ENCODE data around the gene SLX4.
"Not testable (repeated sequence)": the region's sequence is repeated elsewhere in the genome, so short reads cannot be mapped to it uniquely, and the experiment has no call there.

SLX4 gene

GRCh38 chr16:3608976-3609375 is 2.4 kb downstream of the SLX4 start:
- not testable (repeated sequence) for H3K9ac ChIP-seq (ENCODE audit: low read length); H3K36me3 ChIP-seq (ENCODE audit: control insufficient read depth, low read depth, low read length); H3K4me3 ChIP-seq (ENCODE audit: low read length); H3K9me3 ChIP-seq (ENCODE audit: control insufficient read depth, low read depth, low read length); H3K4me1 ChIP-seq (ENCODE audit: control insufficient read depth, low read depth, low read length); H3K27me3 ChIP-seq (ENCODE audit: control insufficient read depth, insufficient read depth, low read length); H3K27ac ChIP-seq (ENCODE audit: low read length)

DNA sequence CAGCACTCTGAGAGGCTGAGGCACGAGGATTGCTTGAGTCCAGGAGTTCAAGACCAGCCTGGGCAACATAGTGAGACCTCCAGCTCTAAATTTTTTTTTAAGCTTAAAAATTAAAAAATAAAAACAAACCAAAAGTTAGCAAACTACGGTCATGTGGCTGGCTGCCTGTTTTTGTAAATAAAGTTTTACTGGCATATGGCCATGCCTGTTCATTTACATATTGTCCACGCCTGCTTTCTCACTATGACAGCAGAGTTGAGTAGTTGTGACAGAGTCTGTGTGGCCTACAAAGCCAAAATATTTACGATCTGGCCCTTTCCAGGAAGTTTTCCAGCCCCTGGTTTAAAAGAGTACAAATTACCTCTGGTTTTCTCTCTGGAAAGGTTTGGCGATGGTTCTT is 3.3 kb downstream of the SLX4 start:
- Histone ChIP-seq H3K9me3 (ENCODE audit: control insufficient read depth, low read depth, low read length) (no peaks in the 10 kb centered on the region), H3K36me3 (ENCODE audit: control insufficient read depth, low read depth, low read length) (peaks cover 7% of the 10 kb centered on the region), H3K9ac (ENCODE audit: low read length) (no peak overlapping the region), H3K27me3 (ENCODE audit: control insufficient read depth, insufficient read depth, low read length) (no peaks in the 10 kb centered on the region), H3K27ac (ENCODE audit: low read length) (no peak overlapping the region), H3K4me3 (ENCODE audit: low read length) (no peak overlapping the region), H3K4me1 (ENCODE audit: control insufficient read depth, low read depth, low read length) (no peaks in the 10 kb centered on the region)

DNA sequence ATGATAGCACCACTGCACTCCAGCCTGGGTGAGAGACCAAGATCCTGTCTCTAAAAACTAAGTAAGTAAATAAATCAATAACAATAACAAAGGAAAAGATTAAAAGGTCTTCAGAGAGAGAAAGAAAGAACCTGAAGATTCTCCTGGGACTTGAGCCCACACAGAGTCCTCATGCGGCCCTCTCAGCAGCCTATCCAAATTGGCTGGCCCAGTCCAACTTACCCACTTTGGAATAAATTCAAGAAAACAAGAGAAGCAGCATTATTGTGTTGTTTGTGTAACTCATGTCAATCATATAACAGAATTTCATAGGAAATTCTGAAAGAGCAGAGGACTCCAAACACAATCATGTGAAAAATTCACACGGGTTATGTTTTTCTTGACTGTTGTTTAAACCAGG is 3.8 kb downstream of the SLX4 start:
- no peak overlapping the region for H3K9ac ChIP-seq (ENCODE audit: low read length)

DNA sequence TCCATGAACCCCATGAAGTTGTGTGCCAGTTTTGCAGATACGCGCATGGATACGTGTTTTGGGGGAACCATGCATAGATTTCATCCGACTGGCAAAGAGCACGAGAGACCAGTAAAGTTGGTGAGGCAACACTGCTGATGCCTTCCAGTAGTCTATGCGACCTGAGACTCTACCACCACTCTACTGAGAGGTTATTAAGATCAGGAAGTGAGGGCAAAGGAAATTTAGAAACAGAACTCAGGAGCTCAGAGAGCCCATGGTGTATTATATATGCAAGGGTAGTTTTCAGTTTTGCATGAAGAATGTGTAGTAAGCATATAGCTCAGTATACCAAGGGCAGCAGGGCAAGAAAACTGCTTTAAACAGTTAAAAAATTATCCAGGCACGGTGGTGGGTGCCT is 4.2 kb downstream of the SLX4 start:
- no peak overlapping the region for H3K9ac ChIP-seq (ENCODE audit: low read length)
- no peak overlapping the region for H3K27ac ChIP-seq (ENCODE audit: low read length)
- H3K9me3 ChIP-seq (ENCODE audit: control insufficient read depth, low read depth, low read length), result no peaks in the 10 kb centered on the region
- peaks cover 14% of the 10 kb centered on the region for H3K36me3 ChIP-seq (ENCODE audit: control insufficient read depth, low read depth, low read length)
- no peaks in the 10 kb centered on the region for H3K27me3 ChIP-seq (ENCODE audit: control insufficient read depth, insufficient read depth, low read length)
- no peaks in the 10 kb centered on the region for H3K4me1 ChIP-seq (ENCODE audit: control insufficient read depth, low read depth, low read length)
- no peak overlapping the region for H3K4me3 ChIP-seq (ENCODE audit: low read length)

More for the DNA sequence above, 3.8 kb downstream of the SLX4 start:
- Histone ChIP-seq H3K36me3 (ENCODE audit: control insufficient read depth, low read depth, low read length) (peaks cover 10% of the 10 kb centered on the region), H3K27ac (ENCODE audit: low read length) (no peak overlapping the region), H3K4me1 (ENCODE audit: control insufficient read depth, low read depth, low read length) (no peaks in the 10 kb centered on the region), H3K9me3 (ENCODE audit: control insufficient read depth, low read depth, low read length) (no peaks in the 10 kb centered on the region), H3K27me3 (ENCODE audit: control insufficient read depth, insufficient read depth, low read length) (no peaks in the 10 kb centered on the region), H3K4me3 (ENCODE audit: low read length) (no peak overlapping the region)

DNA sequence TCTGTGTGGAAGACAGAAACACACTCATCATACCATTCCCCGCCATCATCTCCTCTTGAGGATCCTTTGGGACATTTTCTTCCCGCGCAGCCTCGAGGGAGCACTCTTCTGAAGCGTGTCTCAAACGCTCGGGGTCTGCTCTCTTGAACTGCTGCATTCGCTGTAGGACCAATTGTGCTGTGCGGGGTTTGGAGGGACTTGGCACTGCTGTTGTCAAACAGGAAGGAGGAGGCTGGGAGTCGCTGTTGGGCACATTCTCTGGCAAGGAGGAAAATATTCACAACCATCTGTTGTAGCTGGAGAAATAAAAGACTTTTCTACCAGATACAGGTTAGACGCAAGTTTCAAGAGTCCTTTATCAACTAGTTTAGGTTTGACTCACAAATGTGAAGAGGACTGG is 5.0 kb downstream of the SLX4 start:
- peaks cover 17% of the 10 kb centered on the region for H3K36me3 ChIP-seq (ENCODE audit: control insufficient read depth, low read depth, low read length)
- H3K9ac ChIP-seq (ENCODE audit: low read length), result no peak overlapping the region
- no peak overlapping the region for H3K4me3 ChIP-seq (ENCODE audit: low read length)
- H3K9me3 ChIP-seq (ENCODE audit: control insufficient read depth, low read depth, low read length), result no peaks in the 10 kb centered on the region
- H3K4me1 ChIP-seq (ENCODE audit: control insufficient read depth, low read depth, low read length), result no peaks in the 10 kb centered on the region
- H3K27ac ChIP-seq (ENCODE audit: low read length), result no peak overlapping the region
- H3K27me3 ChIP-seq (ENCODE audit: control insufficient read depth, insufficient read depth, low read length), result no peaks in the 10 kb centered on the region

GRCh38 chr16:3602320-3602653 is 9.1 kb downstream of the SLX4 start:
- no peaks in the 10 kb centered on the region for H3K27me3 ChIP-seq (ENCODE audit: control insufficient read depth, insufficient read depth, low read length)
- no peak overlapping the region for H3K9ac ChIP-seq (ENCODE audit: low read length)
- H3K4me1 ChIP-seq (ENCODE audit: control insufficient read depth, low read depth, low read length), result no peaks in the 10 kb centered on the region
- H3K9me3 ChIP-seq (ENCODE audit: control insufficient read depth, low read depth, low read length), result peaks cover 8% of the 10 kb centered on the region
- H3K36me3 ChIP-seq (ENCODE audit: control insufficient read depth, low read depth, low read length), result peaks cover 32% of the 10 kb centered on the region
- H3K4me3 ChIP-seq (ENCODE audit: low read length), result no peak overlapping the region
- H3K27ac ChIP-seq (ENCODE audit: low read length), result no peak overlapping the region

- Histone ChIP-seq H3K4me3 (ENCODE audit: low read length) (no peak overlapping the region), H3K27ac (ENCODE audit: low read length) (no peak overlapping the region), H3K27me3 (ENCODE audit: control insufficient read depth, insufficient read depth, low read length) (no peaks in the 10 kb centered on the region), H3K4me1 (ENCODE audit: control insufficient read depth, low read depth, low read length) (no peaks in the 10 kb centered on the region), H3K9ac (ENCODE audit: low read length) (no peak overlapping the region), H3K36me3 (ENCODE audit: control insufficient read depth, low read depth, low read length) (peaks cover 32% of the 10 kb centered on the region), H3K9me3 (ENCODE audit: control insufficient read depth, low read depth, low read length) (peaks cover 8% of the 10 kb centered on the region)
Measured at GRCh38 chr16:3601614-3602319, 9.6 kb downstream of the SLX4 start.

GRCh38 chr16:3599922-3600321 is 11.5 kb downstream of the SLX4 start:
- Histone ChIP-seq H3K4me1 (ENCODE audit: control insufficient read depth, low read depth, low read length) (no peaks in the 10 kb centered on the region), H3K27ac (ENCODE audit: low read length) (no peak overlapping the region), H3K9me3 (ENCODE audit: control insufficient read depth, low read depth, low read length) (peaks cover 8% of the 10 kb centered on the region), H3K9ac (ENCODE audit: low read length) (no peak overlapping the region), H3K36me3 (ENCODE audit: control insufficient read depth, low read depth, low read length) (peaks cover 32% of the 10 kb centered on the region), H3K27me3 (ENCODE audit: control insufficient read depth, insufficient read depth, low read length) (no peaks in the 10 kb centered on the region), H3K4me3 (ENCODE audit: low read length) (no peak overlapping the region)

- H3K36me3 ChIP-seq (ENCODE audit: control insufficient read depth, low read depth, low read length), result peaks cover 32% of the 10 kb centered on the region
Measured at GRCh38 chr16:3599121-3599520, 12.3 kb downstream of the SLX4 start.

GRCh38 chr16:3598236-3598635 is 13.2 kb downstream of the SLX4 start:
- H3K9ac ChIP-seq (ENCODE audit: low read length), result no peak overlapping the region
- H3K27me3 ChIP-seq (ENCODE audit: control insufficient read depth, insufficient read depth, low read length), result no peaks in the 10 kb centered on the region
- no peak overlapping the region for H3K4me3 ChIP-seq (ENCODE audit: low read length)
- H3K4me1 ChIP-seq (ENCODE audit: control insufficient read depth, low read depth, low read length), result no peaks in the 10 kb centered on the region
- peaks cover 27% of the 10 kb centered on the region for H3K36me3 ChIP-seq (ENCODE audit: control insufficient read depth, low read depth, low read length)
- no peak overlapping the region for H3K27ac ChIP-seq (ENCODE audit: low read length)
- peaks cover 8% of the 10 kb centered on the region for H3K9me3 ChIP-seq (ENCODE audit: control insufficient read depth, low read depth, low read length)

More at GRCh38 chr16:3599121-3599520, 12.3 kb downstream of the SLX4 start:
- Histone ChIP-seq H3K9ac (ENCODE audit: low read length) (no peak overlapping the region), H3K4me1 (ENCODE audit: control insufficient read depth, low read depth, low read length) (no peaks in the 10 kb centered on the region), H3K27ac (ENCODE audit: low read length) (no peak overlapping the region), H3K4me3 (ENCODE audit: low read length) (no peak overlapping the region), H3K9me3 (ENCODE audit: control insufficient read depth, low read depth, low read length) (peaks cover 8% of the 10 kb centered on the region), H3K27me3 (ENCODE audit: control insufficient read depth, insufficient read depth, low read length) (no peaks in the 10 kb centered on the region)

DNA sequence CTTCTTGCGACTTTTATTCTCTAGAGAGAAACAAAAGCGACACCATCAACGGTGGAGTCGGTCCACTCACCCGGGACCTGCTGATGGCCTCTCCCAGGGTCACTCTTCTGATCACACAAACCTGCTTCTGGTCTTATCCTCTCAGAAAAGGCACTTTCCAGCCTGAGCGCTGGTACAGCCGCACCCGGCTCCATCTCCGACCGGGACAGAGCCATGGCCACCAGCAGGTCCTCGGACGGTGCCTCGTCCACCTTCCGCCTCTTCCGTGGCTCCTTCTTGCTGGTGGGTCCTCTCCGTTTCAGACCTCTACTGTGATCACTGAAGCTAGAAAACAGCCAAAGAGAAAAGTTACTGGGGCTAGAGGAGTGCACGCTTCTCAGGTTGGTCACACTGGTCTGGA is 13.7 kb downstream of the SLX4 start:
- H3K9ac ChIP-seq (ENCODE audit: low read length), result no peak overlapping the region
- H3K36me3 ChIP-seq (ENCODE audit: control insufficient read depth, low read depth, low read length), result peaks cover 22% of the 10 kb centered on the region
- no peak overlapping the region for H3K27ac ChIP-seq (ENCODE audit: low read length)
- peaks cover 8% of the 10 kb centered on the region for H3K9me3 ChIP-seq (ENCODE audit: control insufficient read depth, low read depth, low read length)
- H3K4me1 ChIP-seq (ENCODE audit: control insufficient read depth, low read depth, low read length), result no peaks in the 10 kb centered on the region
- no peak overlapping the region for H3K4me3 ChIP-seq (ENCODE audit: low read length)
- no peaks in the 10 kb centered on the region for H3K27me3 ChIP-seq (ENCODE audit: control insufficient read depth, insufficient read depth, low read length)

GRCh38 chr16:3597226-3597625 is 14.2 kb downstream of the SLX4 start:
- Histone ChIP-seq H3K4me1 (ENCODE audit: control insufficient read depth, low read depth, low read length) (no peaks in the 10 kb centered on the region), H3K9ac (ENCODE audit: low read length) (no peak overlapping the region), H3K4me3 (ENCODE audit: low read length) (no peak overlapping the region), H3K27ac (ENCODE audit: low read length) (no peak overlapping the region), H3K9me3 (ENCODE audit: control insufficient read depth, low read depth, low read length) (peaks cover 8% of the 10 kb centered on the region), H3K27me3 (ENCODE audit: control insufficient read depth, insufficient read depth, low read length) (no peaks in the 10 kb centered on the region), H3K36me3 (ENCODE audit: control insufficient read depth, low read depth, low read length) (peaks cover 22% of the 10 kb centered on the region)
